HG03575 (cell line): ENCODE data around the gene GGT5.
"Not testable (repeated sequence)": the region's sequence is repeated elsewhere in the genome, so short reads cannot be mapped to it uniquely, and the experiment has no call there.

Experiments
- ATAC-seq: cut with Tn5 transposase; IDR thresholded peaks from one replicate; pipeline ENCODE4 v1.9.1; 2021; ENCODE audit not compliant: unreplicated experiment, insufficient number of reproducible peaks, low FRiP score; ENCODE audit errors: extremely low read depth

Gene GGT5

DNA sequence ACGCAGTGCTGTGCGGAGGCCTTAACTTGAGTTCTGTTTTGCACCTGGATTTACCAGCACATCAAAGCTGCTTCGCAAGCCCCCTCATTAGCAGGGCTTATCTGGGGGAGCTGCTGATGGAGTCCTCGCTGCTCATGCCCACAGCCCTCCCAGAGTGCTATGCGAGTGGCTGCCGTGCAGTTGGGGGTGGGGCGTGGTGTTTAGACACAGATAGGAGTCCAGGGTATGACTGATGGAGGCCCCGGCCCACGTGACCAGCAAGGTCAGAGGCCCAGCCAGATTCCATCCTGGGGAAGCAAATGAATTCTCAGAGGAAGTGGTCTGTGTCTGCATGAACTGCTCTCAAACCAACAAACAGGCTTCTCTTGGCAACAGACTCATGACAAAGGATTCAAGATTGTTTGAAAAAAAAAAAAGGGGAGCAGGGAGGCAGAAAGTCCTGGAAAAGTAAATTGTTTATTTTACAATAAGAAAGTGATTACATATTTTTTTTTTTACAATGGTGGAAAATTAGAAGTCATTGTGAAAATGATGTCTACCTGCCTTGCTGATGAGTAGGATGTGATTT is 19.5 kb upstream of the GGT5 start:
- ATAC-seq, result not testable (repeated sequence)

DNA sequence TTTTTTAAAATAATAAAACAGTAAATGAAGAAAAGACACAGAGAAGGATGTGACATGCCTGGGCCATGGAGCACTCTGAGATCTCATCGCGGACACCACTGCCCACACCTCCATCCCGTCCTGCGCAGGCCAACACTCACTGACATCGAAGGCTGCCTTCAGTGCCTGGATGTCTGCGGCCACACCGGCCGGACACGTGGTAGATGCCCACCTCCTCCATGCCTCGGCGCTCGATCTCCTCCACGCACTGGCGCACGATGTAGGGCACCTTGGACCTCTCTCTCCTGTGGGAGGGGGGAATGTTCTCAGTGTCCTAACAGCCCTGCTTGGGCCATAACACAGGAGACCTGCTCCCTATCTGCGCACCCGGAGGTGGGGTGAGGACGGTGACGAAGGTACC is 18.6 kb upstream of the GGT5 start:
- ATAC-seq, result not testable (repeated sequence)

DNA sequence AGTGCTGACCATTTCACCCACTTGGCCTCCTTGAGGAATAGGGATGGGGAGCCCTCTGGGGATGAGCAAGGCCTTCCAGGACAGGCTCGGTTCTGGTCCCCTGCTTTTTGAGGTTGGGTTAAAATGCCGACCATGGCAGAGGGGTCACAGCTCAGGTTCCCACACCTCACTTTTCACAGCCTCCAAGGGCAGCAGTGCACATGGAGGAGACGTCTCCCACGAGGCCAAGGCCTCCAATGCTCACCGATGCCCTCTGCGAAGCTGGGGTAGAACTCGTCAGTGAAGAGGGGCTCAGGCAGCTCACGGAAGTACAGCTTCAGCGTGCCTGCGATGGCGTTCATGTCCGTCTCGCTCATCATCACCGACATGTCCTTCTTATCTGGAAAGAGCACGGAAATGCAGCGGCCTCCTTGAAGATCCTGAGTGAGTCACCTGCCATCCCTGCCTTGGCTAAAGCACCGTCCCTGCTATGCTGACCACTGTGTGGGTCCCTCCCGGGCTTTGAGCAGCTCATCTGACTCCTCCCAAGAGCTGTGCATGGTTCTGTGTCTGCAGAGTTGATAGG is 17.4 kb upstream of the GGT5 start:
- not testable (repeated sequence) for ATAC-seq

DNA sequence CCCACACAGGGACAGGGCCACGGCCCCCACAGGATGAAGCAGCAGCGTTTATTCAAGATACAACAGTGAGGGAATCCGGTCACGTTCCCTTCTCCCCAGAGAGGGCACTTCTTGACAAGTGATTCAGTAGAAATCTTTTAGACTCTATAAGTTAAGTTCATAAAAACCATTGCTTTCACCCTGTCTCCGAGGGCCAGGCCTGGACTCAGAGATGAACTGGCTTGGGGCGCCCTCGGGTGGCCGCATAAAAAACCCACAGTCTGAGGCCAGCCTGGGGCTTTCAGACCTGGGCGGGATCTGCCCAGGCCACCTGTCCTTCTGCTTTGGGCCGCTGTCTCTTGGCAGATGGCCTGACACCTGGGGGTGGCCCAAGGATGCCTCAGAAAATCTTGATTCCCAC is 14.6 kb upstream of the GGT5 start:
- not testable (repeated sequence) for ATAC-seq

DNA sequence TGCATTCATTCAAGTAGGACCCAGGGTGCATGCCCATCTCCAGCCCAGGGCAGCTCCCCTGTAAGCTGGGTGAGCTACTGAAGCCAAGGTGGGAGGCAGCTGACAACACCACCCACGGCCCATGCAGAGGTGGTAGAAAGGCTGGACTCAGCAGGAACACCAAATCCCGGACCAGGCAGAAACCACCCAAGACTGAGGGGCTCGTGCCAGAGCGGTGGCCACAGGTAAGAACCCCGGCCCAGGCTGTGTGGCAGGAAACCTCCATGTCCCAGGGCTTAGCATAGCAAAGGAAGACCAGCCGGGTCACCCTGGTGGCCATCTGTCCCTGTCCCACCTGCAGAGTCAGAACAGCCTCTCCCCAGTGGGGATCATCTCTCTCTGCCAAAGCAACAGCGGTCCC is 11.9 kb upstream of the GGT5 start:
- not testable (repeated sequence) for ATAC-seq

DNA sequence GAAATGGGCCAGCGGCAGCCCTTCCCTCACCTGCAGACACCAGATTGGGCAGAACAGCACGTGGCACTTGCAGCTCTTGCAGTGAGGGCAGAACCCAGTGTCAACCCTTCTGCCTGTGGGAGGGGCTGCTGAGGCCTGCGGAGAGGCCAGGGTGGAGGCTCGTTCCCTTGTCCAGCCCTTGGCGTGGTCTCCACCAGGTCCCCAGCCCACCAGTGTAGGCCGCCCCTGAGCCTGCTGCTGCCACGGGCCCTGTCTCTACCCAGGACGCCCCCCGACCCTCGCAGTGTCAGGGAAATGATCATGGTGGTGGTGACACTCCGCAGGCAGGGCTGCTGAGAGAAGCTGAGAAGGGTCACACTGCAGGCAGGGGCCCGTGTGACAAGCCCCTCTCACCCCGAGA is 11.3 kb upstream of the GGT5 start:
- ATAC-seq, result not testable (repeated sequence)

DNA sequence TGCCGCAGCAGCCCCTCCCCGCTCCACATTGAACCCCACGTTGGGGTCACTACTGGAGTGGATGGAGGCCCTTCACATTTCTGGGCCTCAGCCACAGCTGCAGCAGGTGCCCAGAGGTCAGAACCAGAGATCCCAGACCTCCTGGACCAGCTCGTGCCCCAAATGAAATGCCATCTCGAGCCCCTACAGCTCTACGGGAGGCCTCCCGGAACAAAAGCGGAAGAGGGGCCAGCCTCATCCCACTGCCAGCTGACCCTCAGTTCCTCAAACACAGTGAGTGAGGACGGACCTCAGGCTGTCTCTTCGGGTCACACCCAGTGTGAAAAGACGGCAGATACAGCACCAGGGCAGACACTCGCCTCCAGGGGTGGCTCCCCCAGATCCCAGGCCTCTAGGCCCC is 8.2 kb upstream of the GGT5 start:
- ATAC-seq, result not testable (repeated sequence)

DNA sequence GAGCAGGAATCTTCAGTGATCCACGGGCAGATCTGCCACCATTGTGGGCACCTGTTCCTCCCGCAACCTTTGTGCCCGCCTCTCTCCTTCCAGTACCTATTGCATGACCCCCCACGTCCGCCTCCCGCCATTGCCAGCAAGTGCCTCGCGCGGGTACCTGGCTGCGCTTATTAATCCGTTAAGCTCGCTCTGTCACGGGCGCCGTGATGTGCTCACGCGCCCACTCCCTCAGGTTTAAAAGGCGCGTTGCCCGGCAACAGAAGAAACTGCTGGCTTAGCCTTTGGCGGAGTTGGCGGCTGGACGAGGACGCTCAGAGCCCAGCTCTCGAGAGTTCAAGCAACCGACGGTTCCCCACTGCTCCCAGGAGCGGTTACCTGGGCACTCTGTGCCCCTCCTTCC is 6.4 kb upstream of the GGT5 start:
- not testable (repeated sequence) for ATAC-seq

DNA sequence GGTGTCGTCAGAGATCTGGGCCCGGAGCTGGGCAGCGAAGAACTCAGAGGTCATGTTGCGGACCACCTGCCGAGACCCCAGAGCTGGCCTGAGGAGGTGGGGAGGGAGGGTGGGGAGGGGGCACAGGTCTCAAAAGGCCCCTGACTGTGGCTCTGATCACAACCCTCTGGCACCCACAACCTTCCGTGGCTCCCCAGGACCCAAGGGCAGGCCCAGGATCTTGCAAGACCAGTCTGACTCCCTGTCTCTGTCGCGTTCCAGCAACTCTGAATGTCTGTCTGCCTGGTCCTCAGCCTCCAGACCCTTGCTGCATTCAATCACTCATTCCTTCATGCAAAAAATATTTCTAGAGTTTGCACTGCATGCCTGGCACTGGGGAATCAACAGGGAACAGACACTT is 4.5 kb upstream of the GGT5 start:
- not testable (repeated sequence) for ATAC-seq

DNA sequence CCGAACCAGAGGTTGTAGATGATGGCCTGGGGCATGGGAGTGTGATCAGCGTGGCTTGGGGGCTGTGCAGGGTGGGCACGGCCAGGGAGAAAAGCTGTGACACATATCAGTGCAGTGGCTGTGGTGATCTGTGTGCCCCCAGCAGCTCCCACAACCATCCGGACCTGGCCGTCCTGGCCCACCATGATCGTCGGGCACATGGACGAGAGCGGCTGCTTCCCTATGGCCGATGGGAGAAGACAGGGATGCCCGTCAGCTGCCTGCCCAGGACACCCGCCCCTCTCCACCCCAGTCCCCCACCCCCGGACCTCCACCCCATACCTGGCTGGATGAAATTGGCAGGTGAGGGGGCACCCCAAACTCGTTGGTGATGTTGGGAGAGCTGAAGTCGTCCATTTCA is 3.7 kb upstream of the GGT5 start:
- not testable (repeated sequence) for ATAC-seq

DNA sequence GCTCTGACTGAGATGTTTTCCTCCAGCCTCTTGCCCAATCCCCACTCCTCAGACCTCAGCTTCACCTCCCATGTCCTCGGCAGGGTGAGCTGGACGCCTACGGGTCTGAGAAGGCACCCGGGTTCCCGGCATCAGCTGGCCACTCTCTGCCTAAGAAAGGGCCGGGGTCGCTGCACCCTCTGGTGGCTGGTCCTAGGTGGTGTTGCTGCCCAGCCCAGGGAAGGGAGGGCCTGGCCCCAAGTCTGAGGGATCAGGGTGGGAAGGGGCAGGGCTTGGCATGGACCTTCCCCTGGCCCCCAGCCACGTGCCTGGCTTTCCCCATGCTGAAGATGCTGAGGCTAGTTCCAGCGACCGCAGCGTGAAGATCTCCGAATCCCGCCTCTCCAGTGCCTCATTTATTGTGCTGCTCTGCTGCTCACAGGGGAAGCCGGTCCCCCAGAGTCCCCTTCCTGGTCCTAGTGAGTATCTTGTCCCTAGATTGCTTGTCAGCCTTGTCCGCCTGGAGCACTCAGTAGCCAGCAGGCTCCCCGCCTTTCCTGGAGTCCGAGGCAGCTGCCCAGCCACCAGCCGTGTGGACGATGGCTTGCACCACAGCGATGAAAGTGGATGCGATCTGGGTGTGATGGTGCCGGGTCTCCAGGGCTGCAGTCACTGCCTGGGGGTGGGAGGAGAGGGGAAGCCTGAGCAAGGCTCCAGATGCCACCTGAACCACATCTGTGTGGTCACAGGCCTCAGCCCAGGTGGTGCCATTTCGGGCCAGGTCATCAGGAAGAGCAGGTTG is 2.9 kb upstream of the GGT5 start:
- ATAC-seq, result no peak

DNA sequence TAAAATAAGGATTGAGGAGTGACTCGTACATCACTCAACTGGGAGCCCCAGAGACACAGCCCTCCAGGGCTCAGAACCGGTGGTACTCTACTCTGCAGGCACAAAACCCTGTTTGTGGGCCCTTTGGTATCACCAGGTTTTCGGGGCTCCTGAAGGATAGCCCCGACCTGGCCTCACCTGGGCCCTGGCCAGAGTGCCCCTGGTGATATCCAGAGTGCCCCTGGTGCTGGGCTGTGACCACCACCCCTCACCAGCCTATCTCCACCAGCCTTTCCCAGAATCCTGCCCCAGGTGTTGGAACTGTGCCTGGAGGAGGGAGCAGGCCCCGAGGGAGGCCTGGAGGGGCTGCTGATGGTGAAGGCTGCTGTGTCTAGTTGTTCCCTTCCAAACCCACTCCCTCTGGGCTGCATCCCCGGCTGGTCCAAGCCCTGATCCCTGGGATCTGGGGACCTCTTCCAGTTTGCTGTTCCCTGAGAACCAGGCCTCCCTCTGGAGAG is 2.2 kb upstream of the GGT5 start:
- no peak for ATAC-seq

DNA sequence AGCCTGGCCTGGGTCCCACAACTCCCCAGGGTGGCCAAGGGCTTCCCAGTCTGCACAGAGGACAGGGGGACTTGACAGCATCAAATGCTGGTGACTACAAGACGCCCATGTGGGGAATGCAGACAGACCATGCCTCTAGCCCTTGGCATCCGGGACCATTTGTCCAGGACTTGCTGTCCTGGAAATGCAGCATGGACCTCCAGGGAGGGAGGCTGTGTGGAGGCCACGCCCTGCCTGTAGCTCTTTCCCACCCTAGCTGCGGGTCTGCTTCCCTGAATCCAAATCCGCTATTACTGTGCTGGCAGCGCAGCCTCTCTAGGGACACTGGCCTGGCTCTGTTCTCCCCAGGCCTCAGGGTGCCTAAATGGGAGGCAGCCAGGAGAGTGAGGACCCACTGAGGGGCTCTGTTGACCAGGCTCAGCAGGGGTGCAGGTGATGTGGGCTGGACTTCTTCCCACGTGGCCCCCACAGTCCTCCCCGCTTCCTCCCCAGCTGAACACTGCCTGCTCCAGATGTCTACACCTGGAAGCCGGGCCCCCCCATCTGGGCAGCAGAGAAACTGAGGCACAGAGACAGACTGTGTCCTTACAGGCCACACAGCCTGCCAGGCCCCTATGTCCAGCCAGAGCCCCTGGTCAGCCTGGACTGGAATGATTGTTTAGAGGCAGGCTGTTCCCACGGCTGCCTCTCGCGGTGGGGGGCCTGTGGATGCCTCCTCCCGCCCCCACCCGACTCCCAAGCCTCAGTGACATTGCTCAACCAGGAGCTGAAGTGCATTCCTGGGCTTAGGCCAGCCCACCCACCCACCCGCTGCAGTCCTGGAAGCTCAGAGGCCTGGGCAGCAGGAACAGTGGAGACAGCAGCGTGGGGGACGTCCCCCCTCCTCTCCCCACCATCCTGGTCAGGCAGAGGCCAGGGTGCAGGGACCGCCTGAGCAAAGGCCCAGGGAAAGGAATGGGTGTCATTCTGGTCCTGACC is 991 bp upstream of the GGT5 start:
- ATAC-seq, result not testable (repeated sequence)

DNA sequence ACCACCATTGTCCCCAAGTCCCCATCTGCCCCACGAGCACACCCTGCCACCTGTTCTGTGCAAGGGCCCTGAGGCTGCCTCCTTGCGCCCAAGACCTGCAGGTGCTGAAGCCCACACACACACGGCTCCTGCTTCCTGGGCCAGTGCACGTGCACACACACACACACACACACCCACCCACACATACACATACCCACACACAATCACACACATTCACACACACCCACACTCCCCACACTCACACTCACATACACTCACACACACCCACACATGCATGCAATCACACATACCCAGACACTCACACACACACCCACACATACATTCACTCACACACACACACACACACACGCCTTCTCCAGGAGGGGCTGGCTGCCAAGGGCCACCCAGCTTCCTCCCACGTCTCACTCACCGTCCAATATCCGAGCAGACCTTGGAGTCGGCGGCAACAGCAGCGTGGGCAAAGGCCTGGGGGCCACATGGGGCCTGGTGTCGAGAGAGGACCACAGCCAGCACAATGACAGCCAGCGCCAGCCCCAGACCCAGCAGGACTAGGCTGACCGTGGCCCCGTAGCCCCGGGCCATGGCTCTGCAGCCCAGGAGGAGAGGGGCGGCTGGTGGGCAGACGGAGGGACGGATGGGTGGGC is 616 bp downstream of the GGT5 start:
- no peak for ATAC-seq

DNA sequence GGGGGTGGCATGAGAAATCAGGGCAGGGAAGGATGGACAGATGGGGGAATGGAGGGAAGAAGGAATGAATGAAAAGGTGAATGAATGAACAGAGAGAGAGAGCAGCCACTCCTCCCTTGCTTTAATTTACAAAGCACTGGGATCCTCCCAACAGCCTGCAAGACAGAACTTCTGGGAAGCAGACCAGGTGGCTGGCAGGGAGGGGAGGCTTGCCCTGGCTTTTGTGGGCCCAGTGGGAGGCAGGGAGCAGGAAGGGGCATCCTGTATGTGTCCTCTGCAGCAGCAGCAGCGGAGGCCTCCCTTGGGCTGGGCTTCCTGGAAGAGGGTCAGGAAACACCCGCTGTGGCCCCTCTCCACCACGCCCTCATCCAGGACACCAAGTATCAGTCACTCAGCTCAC is 1.5 kb downstream of the GGT5 start:
- not testable (repeated sequence) for ATAC-seq

DNA sequence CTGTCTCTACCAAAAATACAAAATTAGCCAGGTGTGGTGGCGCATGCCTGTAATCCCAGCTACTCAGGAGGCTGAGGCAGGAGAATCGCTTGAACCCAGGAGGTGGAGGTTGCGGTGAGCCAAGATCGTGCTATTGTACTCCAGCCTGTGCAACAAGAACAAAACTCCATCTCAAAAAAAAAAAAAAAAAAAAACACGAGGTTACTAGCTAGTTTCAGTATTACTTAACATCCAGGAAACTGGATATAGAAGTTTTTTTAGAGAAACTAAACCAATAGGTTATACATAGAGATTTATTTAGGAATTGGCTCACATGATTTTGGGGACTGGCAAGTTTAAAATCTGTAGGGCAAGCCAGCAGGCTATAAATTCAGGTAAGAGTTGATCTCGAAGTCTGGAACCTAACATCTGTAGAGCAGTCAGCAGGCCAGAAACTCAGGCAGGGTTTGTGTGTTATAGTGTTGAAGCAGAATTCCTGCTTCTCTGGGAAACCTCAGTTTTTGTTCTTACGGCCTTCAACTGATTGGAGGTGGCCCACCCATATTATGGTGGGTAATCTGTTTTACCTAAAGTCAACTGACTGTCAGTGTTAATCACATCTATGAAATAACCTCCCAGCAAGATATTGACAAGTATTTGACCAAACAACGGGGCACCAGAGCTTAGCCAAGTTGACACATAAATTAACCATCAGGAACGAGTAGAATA is 3.7 kb downstream of the GGT5 start:
- ATAC-seq, result not testable (repeated sequence)

DNA sequence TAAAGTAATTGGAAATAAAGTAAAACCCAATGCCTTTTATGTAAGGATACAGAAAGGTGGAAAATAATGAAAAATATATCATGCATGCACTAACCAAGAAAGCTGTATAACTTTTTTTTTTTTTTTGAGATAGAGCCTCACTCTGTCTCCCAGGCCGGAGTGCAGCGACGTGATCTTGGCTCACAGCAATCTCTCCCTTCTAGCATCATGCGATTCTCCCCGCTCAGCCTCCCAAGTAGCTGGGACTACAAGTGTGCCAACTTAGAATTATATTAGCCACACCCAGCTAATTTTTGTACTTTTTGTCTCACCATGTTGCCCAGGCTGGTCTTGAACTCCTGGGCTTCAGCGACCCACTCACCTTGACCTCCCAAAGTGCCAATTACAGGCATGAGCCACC is 4.5 kb downstream of the GGT5 start:
- ATAC-seq, result no peak

DNA sequence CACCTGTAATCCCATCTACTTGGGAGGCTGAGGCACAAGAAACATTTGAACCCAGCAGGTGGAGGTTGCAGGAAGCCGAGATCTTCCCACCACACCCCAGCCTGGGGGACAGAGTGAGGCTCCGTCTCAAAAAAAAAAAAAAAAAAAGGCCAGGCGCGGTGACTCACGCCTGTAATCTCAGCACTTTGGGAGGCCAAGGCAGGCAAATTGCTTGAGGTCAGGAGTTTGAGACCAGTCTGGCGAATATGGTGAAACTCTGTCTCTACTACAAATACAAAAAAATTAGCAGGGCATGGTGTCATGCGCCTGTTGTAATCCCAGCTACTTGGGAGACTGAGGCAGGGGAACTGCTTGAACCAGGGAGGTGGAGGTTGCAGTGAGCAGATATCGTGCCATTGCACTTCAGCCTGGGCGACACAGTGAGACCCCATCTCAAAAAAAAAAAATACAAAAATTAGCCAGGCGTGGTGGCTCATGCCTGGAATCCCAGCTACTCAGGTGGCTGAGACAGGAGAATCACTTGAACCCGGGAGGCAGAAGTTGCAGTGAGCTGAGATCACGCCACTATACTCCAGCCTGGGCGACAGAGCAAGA is 6.7 kb downstream of the GGT5 start:
- ATAC-seq, result not testable (repeated sequence)
